Left lobe of liver (tissue), 2 donors: ENCODE data around the gene CLINT1. TPM values are rescaled to one million over a fixed set of nuclear protein-coding genes. Genes with fewer than 3 reads are reported as not detected.

ENCODE experiments used
- ATAC-seq: fragments of 200-7000 bp; cut with Tn5 transposase; one replicate; pipeline ENCODE4 v1.9.1; 2020; ENCODE audit warnings: mild to moderate bottlenecking, moderate library complexity
- DNase-seq: peaks from one replicate; pipeline ENCODE4 v3.0.0-alpha.2; 2020; ENCODE audit warnings: low spot score
- total RNA-seq: library from RNA; stranded (reverse); gene quantifications from one replicate; pipeline ENCODE4 v1.2.1, GENCODE V29; 2021
- donor health status: DM: no; HTN: no; CAD: no; lungs with moderate emphysema.
- donor health status: DM: no; HTN: yes; CAD: no.

The CLINT1 gene
- total RNA-seq, 1 donor from 2014 or later: 45.6 TPM

DNA sequence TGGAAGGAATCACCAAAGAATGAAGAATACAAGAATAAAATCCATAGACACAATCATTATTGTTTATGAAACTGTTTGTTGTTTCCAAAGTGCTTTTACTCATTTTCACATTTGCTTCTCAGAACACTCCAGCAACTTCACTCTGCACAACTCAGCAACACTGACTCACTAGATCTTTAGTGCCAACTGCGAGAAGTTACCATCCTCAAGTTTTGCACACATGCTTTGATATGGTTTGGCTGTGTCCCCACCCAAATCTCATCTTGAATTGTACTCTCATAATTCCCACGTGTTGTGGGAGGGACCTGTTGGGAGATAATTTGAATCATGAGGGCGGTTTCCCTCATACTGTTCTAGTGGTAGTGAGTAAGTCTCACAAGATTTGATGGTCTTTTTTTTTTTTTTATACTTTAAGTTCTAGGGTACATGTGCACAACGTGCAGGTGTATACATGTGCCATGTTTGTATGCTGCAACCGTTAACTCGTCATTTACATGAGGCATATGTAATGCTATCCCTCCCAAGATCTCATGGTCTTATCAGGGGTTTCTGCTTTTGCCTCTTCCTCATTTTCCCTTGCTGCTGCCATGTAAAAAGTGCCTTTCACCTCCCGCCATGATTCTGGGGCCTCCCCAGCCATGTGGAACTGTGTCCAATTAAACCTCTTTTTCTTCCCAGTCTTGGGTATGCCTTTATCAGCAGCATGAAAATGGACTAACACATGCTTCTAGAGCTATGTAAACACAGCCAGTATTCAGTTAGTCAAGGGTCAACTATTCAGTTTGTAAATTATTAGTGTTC is 36.9 kb downstream of the CLINT1 start:
- DNase-seq: no peak
- peak; percentile 63 for ATAC-seq

- DNase-seq: no peak
- ATAC-seq: no peak
Measured at GRCh38 chr5:157821405-157821804, 37.5 kb downstream of the CLINT1 start.

GRCh38 chr5:157820593-157821252 is 38.2 kb downstream of the CLINT1 start:
- no peak for DNase-seq
- peak; percentile 71 for ATAC-seq

- ATAC-seq: no peak
- DNase-seq: no peak
Measured at GRCh38 chr5:157819502-157820115, 39.3 kb downstream of the CLINT1 start.

GRCh38 chr5:157818368-157818767 is 40.6 kb downstream of the CLINT1 start:
- ATAC-seq (peak; percentile 27), DNase-seq (no peak)

GRCh38 chr5:157817928-157818327 is 41.0 kb downstream of the CLINT1 start:
- DNase-seq: no peak
- ATAC-seq: no peak

- DNase-seq: no peak
- no peak for ATAC-seq
Measured at GRCh38 chr5:157817387-157817702, 41.6 kb downstream of the CLINT1 start.

DNA sequence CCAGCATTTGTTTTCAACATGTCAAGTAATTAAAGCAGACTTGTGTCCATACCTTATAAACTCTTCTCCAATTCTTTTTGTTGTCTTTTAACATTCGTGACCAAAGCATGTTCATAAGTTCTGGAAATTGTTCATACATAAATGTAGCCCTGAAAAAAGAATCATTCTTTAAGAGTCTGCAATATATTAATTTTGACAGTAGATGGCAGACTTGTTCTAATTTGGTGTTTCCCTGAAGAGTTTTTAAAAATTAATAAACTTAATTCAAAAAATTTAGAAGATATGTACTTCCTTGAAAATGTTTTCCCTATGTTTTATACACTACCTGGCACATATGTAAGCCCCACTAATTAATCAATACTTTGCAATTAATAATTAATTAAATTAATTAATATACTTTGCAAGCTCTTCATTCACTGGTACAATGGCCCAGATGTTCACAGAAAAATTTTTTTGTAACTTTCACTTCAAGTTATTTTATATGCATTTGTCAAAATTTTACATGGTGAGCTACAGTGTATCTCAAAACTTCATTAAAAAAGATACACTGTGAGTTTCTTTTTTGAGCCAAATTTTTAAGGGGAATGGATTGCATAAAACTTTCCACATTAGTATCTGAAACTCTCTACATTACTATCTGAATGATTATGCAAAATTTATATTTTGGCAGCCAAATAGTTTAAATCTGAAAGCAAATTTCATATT is 42.1 kb downstream of the CLINT1 start:
- DNase-seq: no peak
- ATAC-seq: peak; percentile 33

DNA sequence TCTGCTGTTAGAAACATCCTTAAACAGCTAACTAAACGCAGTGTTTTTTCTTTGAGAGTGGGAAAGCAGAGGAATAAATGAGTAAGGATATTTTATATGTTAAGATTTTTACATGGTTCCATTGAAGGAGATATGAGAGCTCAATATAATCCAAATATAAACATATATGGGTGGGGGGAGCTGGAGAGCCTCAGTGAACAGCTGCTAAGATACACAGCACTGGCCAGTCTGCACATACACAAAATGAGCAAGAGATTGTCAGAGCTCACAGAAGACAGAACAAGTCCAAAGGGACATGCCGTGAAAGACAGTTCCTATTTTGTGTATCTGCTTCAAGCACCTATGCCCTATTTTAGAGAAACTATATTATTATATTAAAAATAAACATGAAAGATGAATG is 46.9 kb downstream of the CLINT1 start:
- no peak for ATAC-seq
- no peak for DNase-seq

- DNase-seq (no peak), ATAC-seq (no peak)
Measured at GRCh38 chr5:157808043-157808442, 50.9 kb downstream of the CLINT1 start.

GRCh38 chr5:157802736-157803135 is 56.2 kb downstream of the CLINT1 start:
- no peak for DNase-seq
- ATAC-seq: peak; percentile 39

- no peak for ATAC-seq
- no peak for DNase-seq
Measured at GRCh38 chr5:157800137-157800536, 58.8 kb downstream of the CLINT1 start.

DNA sequence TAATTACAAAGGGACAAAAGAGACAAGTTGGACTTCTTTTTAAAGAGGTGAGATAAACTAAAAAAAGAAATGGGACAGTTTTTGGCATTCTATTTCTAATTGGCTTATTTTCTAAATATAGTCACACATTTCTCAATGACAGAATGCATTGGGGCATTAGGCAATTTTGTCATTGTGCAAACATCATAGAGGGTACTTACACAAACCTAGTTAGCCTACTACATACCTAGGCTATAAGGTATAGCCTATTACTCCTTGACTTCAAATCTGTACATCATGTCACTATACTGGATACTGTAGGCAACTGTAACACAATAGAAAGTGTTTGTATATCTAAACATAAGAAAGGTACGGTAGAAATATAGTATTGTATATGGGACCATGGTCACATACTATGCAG is 59.4 kb downstream of the CLINT1 start:
- peak; percentile 64 for ATAC-seq

DNA sequence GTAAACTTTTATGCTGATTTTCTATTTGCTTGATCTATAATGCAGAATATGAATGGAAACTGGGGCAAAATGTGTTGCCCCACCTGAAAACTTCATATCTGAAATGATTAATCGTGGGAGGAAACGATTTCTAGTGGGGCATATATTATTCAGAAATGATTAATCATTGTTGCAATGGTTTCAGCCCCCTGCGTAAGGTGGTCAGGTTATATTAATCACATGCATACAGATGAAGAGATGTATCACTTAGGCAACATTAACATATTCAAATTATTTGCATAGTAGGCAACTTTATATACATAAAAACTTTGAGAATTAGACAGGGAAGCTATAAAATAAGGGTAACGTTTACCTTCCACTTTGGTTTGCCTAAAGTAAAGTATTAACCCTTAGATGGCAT is 65.6 kb downstream of the CLINT1 start:
- no peak for DNase-seq
- ATAC-seq: no peak

More for the DNA sequence above, 59.4 kb downstream of the CLINT1 start:
- DNase-seq: no peak

DNA sequence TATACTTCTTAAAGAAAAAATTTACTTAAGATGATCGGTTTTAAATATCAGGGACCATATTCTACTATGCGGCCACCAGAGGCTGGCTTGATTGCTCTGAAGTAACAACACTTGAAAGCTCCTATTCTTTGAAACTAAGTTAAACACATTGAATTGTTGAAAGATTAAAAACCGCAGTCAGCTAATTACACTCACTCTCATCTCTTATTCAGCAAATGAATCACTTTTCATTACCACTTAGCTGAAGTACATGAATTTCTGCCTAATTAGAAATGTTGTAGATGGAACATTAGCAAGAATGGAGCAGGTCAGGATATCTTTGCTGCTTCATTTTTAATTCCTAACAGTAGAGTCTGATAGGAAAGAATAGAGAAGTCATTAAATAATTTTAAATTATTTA is 73.1 kb downstream of the CLINT1 start:
- ATAC-seq (no peak), DNase-seq (no peak)

- DNase-seq (no peak), ATAC-seq (no peak)
Measured at GRCh38 chr5:157779221-157779620, 79.7 kb downstream of the CLINT1 start.

- DNase-seq: no peak
- peak; percentile 49 for ATAC-seq
Measured at GRCh38 chr5:157778121-157778805, 80.7 kb downstream of the CLINT1 start.

GRCh38 chr5:157772127-157772526 is 86.8 kb downstream of the CLINT1 start:
- ATAC-seq: no peak
- no peak for DNase-seq

GRCh38 chr5:157770665-157771064 is 88.3 kb downstream of the CLINT1 start:
- no peak for ATAC-seq
- DNase-seq: no peak

DNA sequence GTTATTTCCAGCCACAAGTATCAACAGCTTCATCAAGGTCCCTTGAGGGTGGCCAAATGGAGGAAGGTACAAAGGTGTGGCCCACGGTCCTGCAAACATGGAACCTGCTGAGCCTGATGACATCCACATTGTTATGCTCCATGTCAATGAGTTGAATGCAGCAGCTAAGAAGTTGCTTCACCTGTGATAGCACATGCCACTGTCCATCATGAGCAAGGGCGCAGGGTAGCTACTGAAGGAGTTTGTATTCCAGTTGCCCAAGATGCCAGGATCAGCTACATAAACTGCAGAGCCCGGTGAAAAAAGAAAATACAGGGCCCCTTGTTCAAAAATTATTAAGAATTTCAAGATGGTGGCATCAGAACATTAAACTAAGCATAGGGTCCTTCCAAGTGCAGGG is 91.3 kb downstream of the CLINT1 start:
- ATAC-seq (no peak), DNase-seq (no peak)

GRCh38 chr5:157766902-157767301 is 92.0 kb downstream of the CLINT1 start:
- DNase-seq (no peak), ATAC-seq (no peak)
